Upper lobe of right lung (tissue), 1 donor: ENCODE results near the gene PXDN. TPM values are rescaled to one million over a fixed set of nuclear protein-coding genes. Genes with fewer than 3 reads are reported as not detected.

ENCODE experiments used
- ATAC-seq: fragments of 200-7000 bp; cut with Tn5 transposase; one replicate; pipeline ENCODE4 v1.9.1; 2020; ENCODE audit warnings: mild to moderate bottlenecking, moderate library complexity
- DNase-seq: peaks from one replicate; pipeline ENCODE4 v3.0.0-alpha.2; 2020
- H3K27ac ChIP-seq: fragments of 200-600 bp; one replicate; pipeline ENCODE4 v1.8.0; 2022
- H3K27me3 ChIP-seq: fragments of 200-600 bp; one replicate; pipeline ENCODE4 v1.8.0; 2022; ENCODE audit warnings: mild to moderate bottlenecking
- H3K36me3 ChIP-seq: fragments of 200-600 bp; one replicate; pipeline ENCODE4 v1.8.0; 2022
- H3K4me1 ChIP-seq: fragments of 200-600 bp; one replicate; pipeline ENCODE4 v1.8.0; 2022
- H3K4me3 ChIP-seq: fragments of 200-600 bp; one replicate; pipeline ENCODE4 v1.8.0; 2022; ENCODE audit warnings: mild to moderate bottlenecking
- H3K9me3 ChIP-seq: fragments of 200-600 bp; one replicate; pipeline ENCODE4 v1.8.0; 2022
- CTCF ChIP-seq: fragments of 200-600 bp; IDR thresholded peaks from one replicate; pipeline ENCODE4 v1.8.0; 2022; ENCODE audit warnings: antibody characterized with exemption
- intact Hi-C: fragments of 100-400 bp; cut with DNase I; formaldehyde crosslinking; loops from one replicate; pipeline ENCODE4 v1.11.0; 2022
- total RNA-seq: library from RNA; stranded (reverse); fragmentation: NEBNext Ultra II Directional; extraction: Animal tissue kit (Norgen Biotek cat#: 25700); gene quantifications from one replicate; pipeline ENCODE4 v1.2.1, GENCODE V29; 2021
- donor health status: DM: no; HTN: yes; CAD: no; lungs with severe emphysema.

The PXDN gene
- total RNA-seq, 1 donor from 2014 or later, result 58.4 TPM

- intact Hi-C loops, result no loop called here
- DNase-seq, result no peak
These were observed 95.8 kb downstream of the PXDN start for GRCh38 chr2:1648241-1649102.

GRCh38 chr2:1647417-1648240 is 96.7 kb downstream of the PXDN start:
- Histone ChIP-seq H3K27me3 (no peaks in the 10 kb centered on the region), H3K4me1 (peaks cover 15% of the 10 kb centered on the region), H3K9me3 (no peaks in the 10 kb centered on the region), H3K4me3 (no peak overlapping the region), H3K27ac (no peak overlapping the region), H3K36me3 (peaks cover 13% of the 10 kb centered on the region)
- no peak for ATAC-seq
- DNase-seq, result no peak
- no peak for TF ChIP-seq CTCF
- intact Hi-C loops, result no loop called here

More at GRCh38 chr2:1648241-1649102, 95.8 kb downstream of the PXDN start:
- no peak for ATAC-seq
- no peak overlapping the region for H3K4me3 ChIP-seq
- no peaks in the 10 kb centered on the region for H3K27me3 ChIP-seq
- H3K36me3 ChIP-seq, result peaks cover 13% of the 10 kb centered on the region
- TF ChIP-seq CTCF, result no peak
- no peaks in the 10 kb centered on the region for H3K9me3 ChIP-seq
- no peak overlapping the region for H3K27ac ChIP-seq
- H3K4me1 ChIP-seq, result peaks cover 22% of the 10 kb centered on the region

- peaks cover 13% of the 10 kb centered on the region for H3K36me3 ChIP-seq
- H3K9me3 ChIP-seq, result no peaks in the 10 kb centered on the region
- H3K4me3 ChIP-seq, result no peak overlapping the region
- peaks cover 3% of the 10 kb centered on the region for H3K4me1 ChIP-seq
- no peaks in the 10 kb centered on the region for H3K27me3 ChIP-seq
- no peak for TF ChIP-seq CTCF
- intact Hi-C loops, result no loop called here
- no peak overlapping the region for H3K27ac ChIP-seq
- DNase-seq, result no peak
- ATAC-seq, result no peak
These were observed 98.4 kb downstream of the PXDN start for GRCh38 chr2:1645761-1646476.

- Histone ChIP-seq H3K4me1 (peaks cover 5% of the 10 kb centered on the region), H3K36me3 (peaks cover 13% of the 10 kb centered on the region), H3K27me3 (no peaks in the 10 kb centered on the region), H3K9me3 (no peaks in the 10 kb centered on the region), H3K4me3 (no peak overlapping the region), H3K27ac (no peak overlapping the region)
- no peak for TF ChIP-seq CTCF
- intact Hi-C loops, result no loop called here
- DNase-seq, result no peak
- no peak for ATAC-seq
These were observed 99.9 kb downstream of the PXDN start for GRCh38 chr2:1644427-1644826.

GRCh38 chr2:1642993-1643619 is 101.2 kb downstream of the PXDN start:
- intact Hi-C loops, result no loop called here
- ATAC-seq (no peak), DNase-seq (no peak)
- H3K36me3 ChIP-seq, result peaks cover under 1% of the 10 kb centered on the region
- no peak for TF ChIP-seq CTCF
- H3K4me3 ChIP-seq, result no peak overlapping the region
- no peak overlapping the region for H3K27ac ChIP-seq
- no peaks in the 10 kb centered on the region for H3K9me3 ChIP-seq
- peaks cover 5% of the 10 kb centered on the region for H3K4me1 ChIP-seq
- H3K27me3 ChIP-seq, result no peaks in the 10 kb centered on the region
